Stomach smooth muscle (tissue), 2 donors: ENCODE results near the gene IL4I1.

Experiments used
- H3K27ac ChIP-seq: one replicate; pipeline ENCODE4 v1.7.0; 2013; ENCODE audit warnings: mild to moderate bottlenecking, low read length, inconsistent platforms
- H3K27me3 ChIP-seq, 2 donors: one replicate each; pipeline ENCODE4 v1.7.0; 2013; ENCODE audit warnings: low read length in 2 of 2; ENCODE audit not compliant: insufficient read depth in 2 of 2, control insufficient read depth in 1 of 2
- H3K36me3 ChIP-seq, 2 donors: one replicate each; pipeline ENCODE4 v1.7.0; 2013; ENCODE audit warnings: low read length in 2 of 2; ENCODE audit not compliant: control insufficient read depth in 2 of 2, insufficient read depth in 2 of 2
- H3K4me1 ChIP-seq: one replicate; pipeline ENCODE4 v1.7.0; 2013; ENCODE audit warnings: low read length; ENCODE audit not compliant: control insufficient read depth, insufficient read depth
- H3K4me3 ChIP-seq, 2 donors: one replicate each; pipeline ENCODE4 v1.7.0; 2013; ENCODE audit warnings: low read length in 2 of 2
- H3K9ac ChIP-seq, 2 donors: one replicate each; pipeline ENCODE4 v1.7.0; 2013; ENCODE audit warnings: low read length in 2 of 2, mild to moderate bottlenecking in 1 of 2
- H3K9me3 ChIP-seq, 2 donors: one replicate each; pipeline ENCODE4 v1.7.0; 2013; ENCODE audit warnings: low read length in 2 of 2; ENCODE audit not compliant: control insufficient read depth in 2 of 2
- donor health status: healthy.
- donor health status: Pancreatic carcinoma.

The IL4I1 gene

DNA sequence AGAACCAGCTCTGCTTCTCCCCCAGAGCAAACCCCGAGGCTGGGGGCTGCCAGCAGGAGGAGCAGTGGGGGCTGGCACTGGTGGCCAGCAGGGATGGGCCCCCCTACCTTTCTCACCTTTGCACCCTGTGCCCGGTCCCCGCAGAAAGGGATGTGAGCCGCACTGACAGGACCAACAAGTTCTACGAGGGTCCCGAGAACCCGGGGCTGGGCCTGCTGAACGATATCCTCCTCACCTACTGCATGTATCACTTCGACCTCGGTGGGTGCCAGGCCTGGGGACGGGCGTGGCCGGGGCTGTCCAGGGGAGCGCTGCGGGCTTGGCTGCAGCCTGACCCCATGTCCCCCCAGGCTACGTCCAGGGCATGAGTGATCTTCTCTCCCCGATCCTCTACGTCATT, 12.6 kb downstream of the IL4I1 start:
- H3K27me3 ChIP-seq: no peaks in the 10 kb centered on the region
- H3K36me3 ChIP-seq: peaks cover 54 to 61% of the 10 kb centered on the region in 2 donors
- H3K4me1 ChIP-seq: peaks cover 3% of the 10 kb centered on the region
- no peak overlapping the region for H3K4me3 ChIP-seq
- H3K9me3 ChIP-seq: peaks cover 0 to 3% of the 10 kb centered on the region in 2 donors
- no peak overlapping the region for H3K9ac ChIP-seq
- H3K27ac ChIP-seq: no peak overlapping the region

- H3K9ac ChIP-seq: no peak overlapping the region
- H3K4me1 ChIP-seq: peaks cover 11% of the 10 kb centered on the region
- peaks cover 56 to 60% of the 10 kb centered on the region in 2 donors for H3K36me3 ChIP-seq
Observed at GRCh38 chr19:49883094-49883493, 13.6 kb downstream of the IL4I1 start.

DNA sequence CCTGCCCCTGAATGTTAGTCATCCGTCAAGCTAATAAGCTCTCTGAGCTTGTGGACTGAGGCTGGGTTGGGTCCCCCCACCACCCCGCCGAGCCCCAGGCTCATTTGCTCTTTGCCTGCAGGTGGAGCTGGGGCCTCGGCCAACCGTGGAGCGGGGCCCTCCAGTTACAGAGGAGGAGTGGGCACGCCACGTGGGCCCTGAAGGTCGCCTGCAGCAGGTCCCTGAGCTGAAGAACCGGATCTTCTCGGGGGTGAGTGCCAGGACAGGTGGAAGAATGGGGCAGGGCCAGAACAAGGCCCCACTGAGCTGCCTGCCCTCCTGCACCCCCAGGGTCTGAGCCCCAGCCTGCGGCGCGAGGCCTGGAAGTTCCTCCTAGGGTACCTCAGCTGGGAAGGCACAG, 14.0 kb downstream of the IL4I1 start:
- Histone ChIP-seq H3K4me1 (peaks cover 14% of the 10 kb centered on the region), H3K27ac (no peak overlapping the region), H3K9me3 (peaks cover 0 to 3% of the 10 kb centered on the region in 2 donors), H3K36me3 (peaks cover 56 to 60% of the 10 kb centered on the region in 2 donors), H3K9ac (no peak overlapping the region), H3K27me3 (no peaks in the 10 kb centered on the region), H3K4me3 (no peak overlapping the region)

More at GRCh38 chr19:49883094-49883493, 13.6 kb downstream of the IL4I1 start:
- H3K4me3 ChIP-seq: no peak overlapping the region
- H3K9me3 ChIP-seq: peaks cover 0 to 3% of the 10 kb centered on the region in 2 donors
- H3K27me3 ChIP-seq: no peaks in the 10 kb centered on the region
- H3K27ac ChIP-seq: no peak overlapping the region

DNA sequence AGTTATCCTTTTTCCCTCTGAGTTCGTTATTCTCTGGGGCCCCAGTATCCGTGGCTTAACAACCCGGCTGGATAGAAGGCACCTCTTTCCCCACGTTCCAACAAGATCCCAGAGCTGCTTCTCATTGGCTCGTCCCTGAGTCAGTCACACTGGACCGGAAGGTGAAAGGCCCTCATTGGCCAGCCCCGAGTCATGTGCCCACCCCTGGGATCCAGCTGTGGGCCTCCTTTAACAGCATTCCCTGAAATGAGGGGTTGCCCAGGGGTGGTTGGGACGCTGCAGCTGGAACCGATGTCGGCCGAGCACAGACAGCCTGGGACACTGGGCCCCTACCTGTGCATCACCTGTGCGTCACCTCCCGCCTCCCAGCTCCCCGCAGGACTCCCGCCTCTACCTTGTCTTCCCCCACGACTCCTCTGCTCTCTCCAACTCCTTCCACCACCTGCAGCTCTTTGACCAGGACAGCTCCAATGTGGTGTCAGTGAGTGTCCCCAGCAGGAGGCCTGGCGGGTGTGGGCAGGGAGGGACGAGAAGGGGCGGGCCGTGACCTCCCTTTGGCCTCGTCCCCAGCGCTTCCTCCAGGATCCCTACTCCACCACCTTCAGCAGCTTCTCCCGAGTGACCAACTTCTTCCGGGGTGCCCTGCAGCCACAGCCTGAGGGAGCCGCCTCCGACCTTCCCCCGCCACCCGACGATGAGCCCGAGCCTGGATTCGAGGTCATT, 14.9 kb downstream of the IL4I1 start:
- no peak overlapping the region for H3K4me3 ChIP-seq
- H3K36me3 ChIP-seq: peaks cover 56 to 60% of the 10 kb centered on the region in 2 donors
- no peaks in the 10 kb centered on the region for H3K27me3 ChIP-seq
- H3K4me1 ChIP-seq: peaks cover 14% of the 10 kb centered on the region
- H3K9me3 ChIP-seq: peaks cover 0 to 3% of the 10 kb centered on the region in 2 donors
- H3K9ac ChIP-seq: no peak overlapping the region
- H3K27ac ChIP-seq: no peak overlapping the region

GRCh38 chr19:49881186-49881585, 15.5 kb downstream of the IL4I1 start:
- Histone ChIP-seq H3K9me3 (peaks cover 0 to 3% of the 10 kb centered on the region in 2 donors), H3K36me3 (peaks cover 56 to 57% of the 10 kb centered on the region in 2 donors), H3K27me3 (no peaks in the 10 kb centered on the region), H3K27ac (no peak overlapping the region), H3K4me3 (no peak overlapping the region), H3K9ac (no peak overlapping the region), H3K4me1 (peaks cover 16% of the 10 kb centered on the region)

DNA sequence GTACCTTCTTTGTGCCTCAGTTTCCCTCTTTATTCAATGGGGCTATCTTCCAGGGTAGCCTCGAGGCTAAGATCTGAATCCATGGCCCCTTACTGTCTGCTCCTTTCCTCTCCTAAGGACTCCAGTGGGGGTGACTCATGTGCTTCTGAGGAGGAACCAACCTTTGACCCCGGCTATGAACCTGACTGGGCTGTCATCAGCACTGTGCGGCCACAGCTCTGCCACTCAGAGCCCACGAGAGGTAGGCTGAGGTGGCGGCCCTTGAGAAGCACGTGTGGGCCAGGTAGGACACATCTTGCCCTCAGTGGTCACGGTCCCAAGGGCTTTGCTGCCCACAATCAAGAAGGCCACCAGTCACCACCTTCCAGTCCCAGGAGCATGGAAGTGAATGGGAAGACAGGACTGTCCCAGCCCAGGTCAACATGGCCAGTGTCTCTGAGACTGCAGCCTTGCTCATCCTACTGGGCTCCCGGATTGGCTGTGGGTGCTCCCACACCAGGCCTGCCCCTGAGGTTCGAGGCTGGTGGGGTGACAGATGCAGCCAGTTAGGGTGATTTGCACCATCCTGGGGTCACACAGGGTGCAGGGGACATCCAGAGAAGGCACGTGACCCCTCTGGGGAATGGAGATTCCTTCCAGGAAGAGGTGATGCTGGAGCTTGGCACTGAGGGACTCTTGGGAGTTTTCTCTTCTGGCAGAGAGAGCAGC, 16.4 kb downstream of the IL4I1 start:
- Histone ChIP-seq H3K27ac (no peak overlapping the region), H3K9ac (no peak overlapping the region), H3K27me3 (no peaks in the 10 kb centered on the region), H3K36me3 (peaks cover 56% of the 10 kb centered on the region in 2 donors), H3K9me3 (peaks cover 0 to 3% of the 10 kb centered on the region in 2 donors), H3K4me3 (no peak overlapping the region), H3K4me1 (peaks cover 24% of the 10 kb centered on the region)

- no peaks in the 10 kb centered on the region for H3K27me3 ChIP-seq
- no peak overlapping the region for H3K27ac ChIP-seq
- no peak overlapping the region for H3K9ac ChIP-seq
- H3K36me3 ChIP-seq: peaks cover 49 to 52% of the 10 kb centered on the region in 2 donors
- peaks cover 0 to 3% of the 10 kb centered on the region in 2 donors for H3K9me3 ChIP-seq
- no peak overlapping the region for H3K4me3 ChIP-seq
- H3K4me1 ChIP-seq: peaks cover 33% of the 10 kb centered on the region
Observed at GRCh38 chr19:49879243-49879963, 17.3 kb downstream of the IL4I1 start.

DNA sequence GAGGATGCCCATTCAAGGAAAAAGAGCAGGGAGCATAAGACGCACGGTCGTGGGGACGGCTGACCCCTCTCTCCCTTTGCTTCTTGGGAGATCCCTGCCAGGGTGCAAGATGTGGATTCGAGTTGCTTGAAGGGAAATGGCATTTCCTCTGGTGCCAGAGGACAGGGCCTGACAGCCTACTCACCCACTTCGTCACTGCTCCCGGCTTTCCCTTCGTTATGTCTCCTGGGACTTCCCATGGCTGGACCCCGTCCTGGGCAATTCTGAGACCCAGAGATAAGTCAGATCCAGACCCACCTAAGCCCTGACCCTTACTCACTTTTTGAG, 18.0 kb downstream of the IL4I1 start:
- H3K4me3 ChIP-seq: peak overlapping the region; percentile 89 to 100
- no peaks in the 10 kb centered on the region for H3K27me3 ChIP-seq
- H3K4me1 ChIP-seq: peaks cover 35% of the 10 kb centered on the region
- H3K36me3 ChIP-seq: peaks cover 42 to 50% of the 10 kb centered on the region in 2 donors
- H3K9ac ChIP-seq: no peak overlapping the region
- H3K9me3 ChIP-seq: peaks cover 0 to 3% of the 10 kb centered on the region in 2 donors
- H3K27ac ChIP-seq: peak overlapping the region; percentile 100

DNA sequence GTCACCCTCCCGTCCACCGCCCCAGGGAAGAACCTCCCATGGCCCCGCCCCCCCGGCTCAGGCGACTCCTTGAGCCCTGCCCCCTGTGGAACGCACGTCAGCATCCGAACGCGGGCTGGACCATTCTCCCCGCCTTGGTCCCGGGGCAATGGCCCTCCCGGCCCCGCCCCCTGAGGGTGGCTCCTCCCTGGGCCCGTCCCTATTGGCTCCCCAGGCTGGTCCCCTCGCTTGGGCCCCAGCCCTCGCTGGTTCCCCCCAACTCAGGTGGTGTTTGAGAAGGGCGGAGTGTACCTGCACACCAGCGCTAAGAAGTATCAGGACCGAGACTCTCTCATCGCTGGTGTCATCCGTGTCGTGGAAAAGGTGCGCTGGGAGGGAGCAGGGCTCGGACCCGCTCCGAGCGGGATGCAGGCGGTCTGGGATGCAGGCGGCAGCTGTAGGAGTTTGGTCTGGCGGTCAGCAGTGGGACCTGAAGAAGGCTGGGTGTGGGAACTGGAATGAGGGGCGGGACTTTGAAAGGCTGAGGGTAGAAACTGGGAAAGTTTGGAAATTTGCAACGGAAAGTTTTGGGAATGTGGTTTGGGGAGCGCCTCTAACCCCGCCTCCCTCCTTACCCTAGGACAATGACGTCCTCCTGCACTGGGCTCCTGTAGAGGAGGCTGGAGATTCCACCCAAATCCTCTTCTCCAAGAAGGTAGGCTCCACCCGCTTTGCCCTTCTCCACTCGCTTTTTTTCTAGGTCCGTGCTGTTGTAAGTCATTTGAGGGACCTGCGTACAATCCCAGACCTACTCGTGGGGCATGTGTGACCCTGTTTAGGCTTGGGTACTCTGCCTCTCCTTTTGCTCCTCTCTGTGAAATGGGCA, 18.6 kb downstream of the IL4I1 start:
- Histone ChIP-seq H3K4me1 (peaks cover 35% of the 10 kb centered on the region), H3K9ac (peak overlapping the region; percentile 87 to 99), H3K27ac (peak overlapping the region; percentile 100), H3K4me3 (peak overlapping the region; percentile 89 to 100), H3K9me3 (peaks cover 0 to 3% of the 10 kb centered on the region in 2 donors), H3K27me3 (no peaks in the 10 kb centered on the region), H3K36me3 (peaks cover 36 to 44% of the 10 kb centered on the region in 2 donors)
